Endodermal cell (in vitro differentiated cells): ENCODE results near the gene MMP11. TPM values are rescaled to one million over a fixed set of nuclear protein-coding genes. Genes with fewer than 3 reads are reported as not detected.

ENCODE experiments used
- DNase-seq: peaks from one replicate; pipeline ENCODE4 v3.0.0-alpha.2; 2017
- H3K27ac ChIP-seq: 2 replicates; pipeline ENCODE4 v1.5.1; 2013; ENCODE audit warnings: mild to moderate bottlenecking, low read depth, low read length, moderate library complexity
- H3K27me3 ChIP-seq: 2 replicates; pipeline ENCODE4 v1.6.1; 2013; ENCODE audit warnings: mild to moderate bottlenecking, low read length, moderate library complexity; ENCODE audit not compliant: insufficient read depth, control insufficient read depth, poor library complexity, severe bottlenecking
- H3K36me3 ChIP-seq: 2 replicates; pipeline ENCODE4 v1.7.0; 2013; ENCODE audit warnings: mild to moderate bottlenecking, low read length, moderate library complexity; ENCODE audit not compliant: control insufficient read depth, insufficient read depth
- H3K4me1 ChIP-seq: one replicate; pipeline ENCODE4 v1.7.0; 2013; ENCODE audit warnings: low read length; ENCODE audit not compliant: control insufficient read depth, insufficient read depth
- H3K4me3 ChIP-seq: 2 replicates; pipeline ENCODE4 v1.5.1; 2013; ENCODE audit warnings: mild to moderate bottlenecking, low read length, moderate library complexity
- H3K9ac ChIP-seq: 2 replicates; pipeline ENCODE4 v1.6.1; 2013; ENCODE audit warnings: mild to moderate bottlenecking, low read length, moderate library complexity; ENCODE audit not compliant: poor library complexity, severe bottlenecking; ENCODE audit errors: extremely low read depth
- H3K9me3 ChIP-seq: 2 replicates; pipeline ENCODE4 v1.6.1; 2013; ENCODE audit warnings: mild to moderate bottlenecking, low read length, moderate library complexity; ENCODE audit not compliant: control insufficient read depth
- H3K27ac Mint-ChIP-seq: 2 replicates; pipeline ENCODE4 v1.8.0; 2020; ENCODE audit warnings: mixed read lengths
- H3K27me3 Mint-ChIP-seq: 2 replicates; pipeline ENCODE4 v1.8.0; 2021; ENCODE audit warnings: mild to moderate bottlenecking, mixed read lengths; ENCODE audit not compliant: insufficient read depth
- H3K36me3 Mint-ChIP-seq: 2 replicates; pipeline ENCODE4 v1.8.0; 2020; ENCODE audit warnings: low read depth, mixed read lengths
- H3K4me1 Mint-ChIP-seq: 2 replicates; pipeline ENCODE4 v1.8.0; 2020; ENCODE audit warnings: mixed read lengths
- H3K4me3 Mint-ChIP-seq: 2 replicates; pipeline ENCODE4 v1.8.0; 2020; ENCODE audit warnings: mild to moderate bottlenecking, moderate library complexity, mixed read lengths
- H3K9me3 Mint-ChIP-seq: 2 replicates; pipeline ENCODE4 v1.8.0; 2020; ENCODE audit warnings: mild to moderate bottlenecking, mixed read lengths
- CTCF ChIP-seq: fragments of 200-600 bp; sonication (generic); conservative IDR thresholded peaks from 2 replicates; pipeline ENCODE4 v1.5.0; 2021; ENCODE audit warnings: antibody characterized with exemption, mild to moderate bottlenecking
- WGBS, 2 experiments: methylation state at CpG; one replicate each; pipeline versions ENCODE4 v1.1.5 to v1.1.7; 2013; ENCODE audit warnings: missing lambda C conversion rate in 2 of 2, mixed read lengths in 1 of 2; ENCODE audit not compliant: insufficient coverage in 1 of 2, insufficient read length in 1 of 2; 5-methylcytosine and 5-hydroxymethylcytosine counted together
- total RNA-seq, 2 donors: library from RNA; stranded (reverse); fragmentation: NEBNext Ultra II Directional in 1 of 2; extraction: Animal tissue kit (Norgen Biotek cat#: 25700) in 1 of 2; gene quantifications; 2 replicates in 1 of 2; 3 replicates in 1 of 2; pipeline ENCODE4 v1.2.1, GENCODE V29; 2021

Gene MMP11
- total RNA-seq, 2 donors from 2014 or later, result 9.7 to 14.3 TPM

- no peak for TF ChIP-seq CTCF
- peaks cover 80% of the 10 kb centered on the region for H3K36me3 ChIP-seq
- Mint-ChIP-seq H3K4me3 (no peak overlapping the region), H3K4me1 (no peaks in the 10 kb centered on the region), H3K36me3 (peaks cover 77% of the 10 kb centered on the region), H3K27ac (peak overlapping the region; percentile 49), H3K9me3 (no peaks in the 10 kb centered on the region), H3K27me3 (no peaks in the 10 kb centered on the region)
- no peaks in the 10 kb centered on the region for H3K27me3 ChIP-seq
- WGBS, 2 experiments, result 93 to 100% methylated on average over 3 to 11 of the region's 11 CpGs
- no peak overlapping the region for H3K9ac ChIP-seq
- H3K4me1 ChIP-seq, result no peaks in the 10 kb centered on the region
- no peaks in the 10 kb centered on the region for H3K9me3 ChIP-seq
- H3K4me3 ChIP-seq, result no peak overlapping the region
- no peak for DNase-seq
- no peak overlapping the region for H3K27ac ChIP-seq
Observed at GRCh38 chr22:23827351-23827995, 54.8 kb downstream of the MMP11 start.

- Histone ChIP-seq H3K4me1 (no peaks in the 10 kb centered on the region), H3K27ac (peak overlapping the region; percentile 38), H3K9ac (no peak overlapping the region), H3K36me3 (peaks cover 77% of the 10 kb centered on the region), H3K9me3 (no peaks in the 10 kb centered on the region), H3K27me3 (no peaks in the 10 kb centered on the region), H3K4me3 (no peak overlapping the region)
- H3K27ac Mint-ChIP-seq, result peak overlapping the region; percentile 42
- no peak for TF ChIP-seq CTCF
- H3K9me3 Mint-ChIP-seq, result no peaks in the 10 kb centered on the region
- no peaks in the 10 kb centered on the region for H3K4me1 Mint-ChIP-seq
- H3K36me3 Mint-ChIP-seq, result peaks cover 63% of the 10 kb centered on the region
- 91 to 96% methylated on average over 5 to 9 of the region's 10 CpGs for WGBS, 2 experiments
- H3K27me3 Mint-ChIP-seq, result no peaks in the 10 kb centered on the region
- H3K4me3 Mint-ChIP-seq, result no peak overlapping the region
- DNase-seq, result no peak
Observed at GRCh38 chr22:23828800-23829680, 56.4 kb downstream of the MMP11 start.

GRCh38 chr22:23829845-23830372 lies 57.3 kb downstream of the MMP11 start:
- DNase-seq, result no peak
- H3K4me3 Mint-ChIP-seq, result no peak overlapping the region
- H3K9ac ChIP-seq, result no peak overlapping the region
- H3K4me3 ChIP-seq, result no peak overlapping the region
- no peaks in the 10 kb centered on the region for H3K4me1 Mint-ChIP-seq
- peaks cover 75% of the 10 kb centered on the region for H3K36me3 ChIP-seq
- no peak overlapping the region for H3K27ac Mint-ChIP-seq
- no peaks in the 10 kb centered on the region for H3K27me3 ChIP-seq
- no peaks in the 10 kb centered on the region for H3K9me3 Mint-ChIP-seq
- no peaks in the 10 kb centered on the region for H3K4me1 ChIP-seq
- 94 to 98% methylated on average over 5 to 7 of the region's 7 CpGs for WGBS, 2 experiments
- no peaks in the 10 kb centered on the region for H3K9me3 ChIP-seq
- no peak overlapping the region for H3K27ac ChIP-seq
- TF ChIP-seq CTCF, result no peak
- peaks cover 56% of the 10 kb centered on the region for H3K36me3 Mint-ChIP-seq
- no peaks in the 10 kb centered on the region for H3K27me3 Mint-ChIP-seq
